ENCODE results near the gene GLIS1.

GLIS1 gene

DNA sequence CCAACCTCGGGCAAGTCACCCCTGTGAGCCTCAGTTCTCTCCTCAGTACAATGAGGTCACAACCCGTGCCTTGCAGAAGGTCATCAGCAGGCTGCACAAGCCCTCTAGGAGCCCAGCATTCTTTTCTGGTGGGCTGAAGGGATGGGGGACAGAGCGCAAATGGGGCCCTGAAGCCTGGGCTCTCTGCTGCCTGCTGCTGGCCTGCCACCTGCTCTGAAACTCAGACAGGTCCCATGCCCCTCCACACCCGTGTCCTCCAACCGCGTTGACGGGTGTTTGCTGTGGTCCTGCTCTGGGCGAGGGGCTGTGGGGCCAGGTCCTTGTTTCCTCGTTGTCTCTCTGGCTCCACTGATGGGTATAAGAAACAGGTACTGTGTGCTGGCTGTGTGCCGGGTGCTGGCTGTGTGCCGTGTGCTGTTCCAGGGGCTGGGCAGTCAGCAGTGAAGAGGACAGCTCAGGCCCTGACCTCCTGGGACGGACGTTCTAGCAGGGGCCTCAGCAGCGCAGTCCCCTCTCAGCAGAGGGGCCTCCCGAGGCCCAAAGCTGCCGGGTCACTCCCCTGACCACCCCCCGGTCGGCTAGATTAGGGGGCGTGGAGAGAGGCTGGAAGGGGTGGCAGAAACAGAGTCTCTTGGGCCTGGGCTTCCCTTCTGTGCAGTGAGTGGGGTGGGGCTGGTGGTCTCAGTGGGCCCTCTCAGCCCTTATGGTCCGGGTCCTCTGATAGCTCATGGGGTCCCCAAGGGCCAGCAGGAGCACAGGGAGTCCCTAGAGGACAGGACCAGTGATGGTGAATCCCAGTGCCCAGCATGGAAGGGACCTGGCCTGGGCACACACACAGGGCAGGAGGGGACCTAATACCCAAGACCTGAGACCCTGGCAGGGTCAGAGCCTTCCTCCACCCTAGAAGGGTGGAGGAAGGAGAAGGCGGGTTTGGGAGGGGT is 237.6 kb downstream of the GLIS1 start:
- no peak for DNase-seq (ENCODE audit: low read depth, low spot score)
- ChIA-PET CTCF (no interaction called here), POLR2A (no interaction called here)
- no peak overlapping the region for H3K4me3 ChIP-seq (ENCODE audit: low read depth, low read length)
- TF ChIP-seq, protein P1, sequence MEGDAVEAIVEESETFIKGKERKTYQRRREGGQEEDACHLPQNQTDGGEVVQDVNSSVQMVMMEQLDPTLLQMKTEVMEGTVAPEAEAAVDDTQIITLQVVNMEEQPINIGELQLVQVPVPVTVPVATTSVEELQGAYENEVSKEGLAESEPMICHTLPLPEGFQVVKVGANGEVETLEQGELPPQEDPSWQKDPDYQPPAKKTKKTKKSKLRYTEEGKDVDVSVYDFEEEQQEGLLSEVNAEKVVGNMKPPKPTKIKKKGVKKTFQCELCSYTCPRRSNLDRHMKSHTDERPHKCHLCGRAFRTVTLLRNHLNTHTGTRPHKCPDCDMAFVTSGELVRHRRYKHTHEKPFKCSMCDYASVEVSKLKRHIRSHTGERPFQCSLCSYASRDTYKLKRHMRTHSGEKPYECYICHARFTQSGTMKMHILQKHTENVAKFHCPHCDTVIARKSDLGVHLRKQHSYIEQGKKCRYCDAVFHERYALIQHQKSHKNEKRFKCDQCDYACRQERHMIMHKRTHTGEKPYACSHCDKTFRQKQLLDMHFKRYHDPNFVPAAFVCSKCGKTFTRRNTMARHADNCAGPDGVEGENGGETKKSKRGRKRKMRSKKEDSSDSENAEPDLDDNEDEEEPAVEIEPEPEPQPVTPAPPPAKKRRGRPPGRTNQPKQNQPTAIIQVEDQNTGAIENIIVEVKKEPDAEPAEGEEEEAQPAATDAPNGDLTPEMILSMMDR (IDR thresholded peaks at IDR 0.05; ENCODE audit: insufficient read depth, low read length, missing control alignments): no peak

DNA sequence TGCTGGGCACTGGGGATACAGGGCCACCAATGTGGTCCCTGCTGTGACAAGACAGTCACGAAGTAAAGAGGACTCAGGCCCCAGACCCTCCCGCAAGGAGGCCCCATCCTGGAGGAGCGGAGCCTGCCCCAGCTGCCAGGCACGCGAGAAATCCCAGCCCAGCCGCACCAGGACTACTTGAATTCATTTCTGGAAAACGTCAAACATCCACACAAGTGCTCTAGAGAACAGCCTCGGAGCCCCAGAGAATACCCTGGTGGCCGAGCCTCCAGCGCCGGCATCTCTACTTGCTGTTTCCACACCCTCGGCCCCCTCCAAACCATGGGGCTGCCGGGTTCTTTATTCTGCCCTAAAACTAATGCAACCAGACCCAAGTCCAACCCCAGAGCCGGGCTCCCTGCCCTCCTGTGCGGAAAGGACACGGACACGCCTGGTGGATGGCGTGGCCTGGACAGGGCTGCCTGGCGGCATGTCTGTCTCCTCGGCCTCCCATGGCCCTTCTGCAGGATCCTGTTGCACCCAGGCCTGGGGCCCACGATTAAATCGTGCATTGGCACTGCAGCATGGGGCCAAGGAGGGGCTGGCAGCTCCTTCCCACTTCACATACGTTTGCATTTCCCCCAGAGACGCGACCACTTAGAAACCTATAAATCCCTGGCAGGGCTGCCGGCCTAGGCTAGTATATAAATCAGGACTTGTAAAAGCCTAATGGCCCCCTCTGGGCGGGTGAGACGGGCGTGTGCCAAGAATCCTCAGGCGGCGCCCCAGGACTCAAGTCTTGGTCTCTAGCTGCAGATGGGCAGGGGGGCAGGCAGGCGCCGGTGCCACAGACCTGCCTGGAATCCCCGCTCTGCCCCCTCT is 238.5 kb downstream of the GLIS1 start:
- no peak for DNase-seq (ENCODE audit: low read depth, low spot score)
- CTCF ChIA-PET: no interaction called here
- POLR2A ChIA-PET: no interaction called here
- H3K4me3 ChIP-seq (ENCODE audit: low read depth, low read length): no peak overlapping the region
- TF ChIP-seq, protein P1 (IDR thresholded peaks at IDR 0.05; ENCODE audit: insufficient read depth, low read length, missing control alignments): no peak

DNA sequence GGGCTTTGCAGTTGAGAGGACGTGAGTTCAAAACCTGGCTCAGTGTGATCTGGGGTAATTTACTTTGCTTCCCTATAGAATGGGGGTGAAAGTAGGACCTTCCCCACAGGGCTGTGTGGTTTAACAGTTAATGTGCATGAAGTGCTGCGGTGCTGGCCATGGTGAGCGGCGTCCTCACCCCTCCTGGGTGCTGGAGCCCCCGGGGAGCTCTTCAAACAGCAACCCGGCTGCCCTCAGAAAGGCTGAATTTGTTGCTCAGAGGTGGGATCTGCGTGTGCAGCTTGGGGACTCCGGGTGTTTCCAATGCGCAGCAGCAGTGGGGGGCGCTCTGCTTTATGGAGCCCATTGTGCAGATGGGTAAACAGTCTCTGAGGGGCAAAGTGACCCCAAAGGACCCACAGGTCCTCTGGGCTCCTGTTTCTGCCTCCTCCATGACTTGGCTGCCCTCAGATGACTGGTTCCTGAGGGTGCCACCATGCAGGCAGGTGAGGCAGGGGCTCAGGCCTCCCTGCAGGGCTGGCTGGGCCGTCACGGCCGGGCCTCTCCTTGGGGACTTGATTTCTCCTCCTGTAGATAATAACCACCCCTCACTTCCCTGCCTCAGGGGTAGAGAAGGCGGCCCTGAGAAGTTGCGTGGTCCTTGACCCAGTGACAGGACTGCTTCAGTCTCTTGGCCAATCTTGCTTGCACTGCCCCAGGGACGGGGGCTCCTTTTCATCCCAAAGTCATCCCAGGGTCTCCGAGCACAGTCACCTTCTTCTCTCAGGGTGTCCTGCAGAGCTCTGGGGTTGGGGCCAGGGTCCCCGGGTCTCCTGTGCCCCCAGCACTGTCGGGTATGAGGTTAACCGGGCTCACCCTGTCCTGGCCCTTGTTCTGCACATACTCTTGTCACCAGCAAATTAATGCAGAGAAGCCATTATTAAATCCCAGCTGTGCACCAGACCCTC is 239.4 kb downstream of the GLIS1 start:
- TF ChIP-seq, protein P1 (IDR thresholded peaks at IDR 0.05; ENCODE audit: insufficient read depth, low read length, missing control alignments): no peak
- POLR2A ChIA-PET: interaction anchor here (1.3 kb wide), 1 partner anchor 20 kb away, joined by 5 read pairs; no protein-coding TSS in a partner anchor
- no peak for DNase-seq (ENCODE audit: low read depth, low spot score)
- H3K4me3 ChIP-seq (ENCODE audit: low read depth, low read length): no peak overlapping the region
- CTCF ChIA-PET: interaction anchor here (1.0 to 1.9 kb wide), 3 partner anchors 8 to 15 kb away, joined by 3 to 6 read pairs (median 3); no protein-coding TSS in a partner anchor

DNA sequence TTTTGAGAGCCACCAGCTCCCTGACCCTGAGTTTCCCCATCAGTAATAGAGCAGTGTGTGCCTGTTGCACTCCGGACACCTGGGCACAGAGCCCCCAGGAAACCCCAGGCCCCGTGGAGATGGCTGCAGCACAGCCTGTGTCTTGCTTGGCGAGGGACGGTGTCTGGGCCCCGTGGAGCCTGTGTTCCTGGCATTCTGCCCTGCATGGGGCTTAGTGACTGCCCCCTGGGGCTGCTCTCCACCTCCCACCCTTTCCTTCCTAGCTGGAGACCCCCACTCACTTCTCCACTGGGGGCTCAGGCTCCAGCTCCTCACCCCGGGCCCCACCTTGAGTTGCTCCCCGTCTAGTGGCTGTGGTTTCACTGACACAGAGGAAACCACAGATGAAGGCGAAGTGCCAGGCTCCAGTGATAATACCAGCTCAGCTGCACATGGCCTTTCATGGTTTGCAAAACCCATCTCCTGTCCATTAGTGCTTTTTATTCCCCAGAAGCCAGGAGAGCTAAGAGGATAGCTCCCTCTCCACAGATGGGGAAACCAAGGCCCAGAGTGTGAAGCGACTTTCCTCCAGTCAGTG is 240.3 kb downstream of the GLIS1 start:
- CTCF ChIA-PET: interaction anchor here (1.0 to 1.9 kb wide), 6 partner anchors 9 to 380 kb away, joined by 3 to 9 read pairs (median 4); no protein-coding TSS in a partner anchor
- no peak for DNase-seq (ENCODE audit: low read depth, low spot score)
- H3K4me3 ChIP-seq (ENCODE audit: low read depth, low read length): no peak overlapping the region
- POLR2A ChIA-PET: interaction anchor here (1.3 kb wide), 1 partner anchor 21 kb away, joined by 5 read pairs; no protein-coding TSS in a partner anchor
- TF ChIP-seq, protein P1 (IDR thresholded peaks at IDR 0.05; ENCODE audit: insufficient read depth, low read length, missing control alignments): no peak

DNA sequence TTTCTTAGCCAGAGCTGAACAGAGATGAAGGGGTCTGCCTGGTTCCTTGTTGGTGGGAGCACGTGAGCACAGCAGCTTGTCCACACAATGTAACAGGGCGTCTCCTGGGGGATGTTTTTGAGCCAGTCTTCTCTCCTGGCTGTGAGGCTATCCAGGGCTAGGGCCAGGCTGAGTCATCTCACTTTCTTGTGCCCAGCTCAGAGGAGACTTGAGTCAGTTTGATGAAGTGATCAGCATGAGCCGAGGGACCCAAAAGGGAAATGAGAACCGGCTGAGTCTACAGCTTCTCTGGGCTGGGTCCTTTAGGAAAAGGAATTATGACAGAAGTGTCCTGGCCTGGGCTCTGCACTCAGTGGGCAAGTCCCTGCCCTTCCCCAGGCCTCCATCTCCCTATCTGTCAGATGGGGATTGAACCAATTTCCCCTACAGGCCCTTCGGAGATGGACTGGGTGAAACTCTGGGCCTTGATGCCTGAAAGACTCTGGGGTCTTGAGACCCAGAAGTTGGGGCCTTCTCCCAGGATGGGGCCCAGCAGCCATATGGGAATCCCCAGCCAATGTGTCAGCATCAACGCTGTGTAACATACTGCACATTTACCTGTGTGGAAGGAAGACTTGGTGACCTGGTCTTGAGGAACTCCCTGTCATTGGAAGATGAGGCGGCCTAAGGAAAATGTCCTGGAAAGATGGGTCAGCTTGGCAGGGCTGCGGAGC is 243.2 kb downstream of the GLIS1 start:
- no peak for DNase-seq (ENCODE audit: low read depth, low spot score)
- CTCF ChIA-PET: interaction anchor here (0.7 to 3.7 kb wide), 4 partner anchors 9 to 231 kb away, joined by 3 to 32 read pairs (median 4); no protein-coding TSS in a partner anchor
- POLR2A ChIA-PET: no interaction called here
- TF ChIP-seq, protein P1 (IDR thresholded peaks at IDR 0.05; ENCODE audit: insufficient read depth, low read length, missing control alignments): no peak
- H3K4me3 ChIP-seq (ENCODE audit: low read depth, low read length): no peak overlapping the region
